ENCODE data around the gene UNC13D.

DNA sequence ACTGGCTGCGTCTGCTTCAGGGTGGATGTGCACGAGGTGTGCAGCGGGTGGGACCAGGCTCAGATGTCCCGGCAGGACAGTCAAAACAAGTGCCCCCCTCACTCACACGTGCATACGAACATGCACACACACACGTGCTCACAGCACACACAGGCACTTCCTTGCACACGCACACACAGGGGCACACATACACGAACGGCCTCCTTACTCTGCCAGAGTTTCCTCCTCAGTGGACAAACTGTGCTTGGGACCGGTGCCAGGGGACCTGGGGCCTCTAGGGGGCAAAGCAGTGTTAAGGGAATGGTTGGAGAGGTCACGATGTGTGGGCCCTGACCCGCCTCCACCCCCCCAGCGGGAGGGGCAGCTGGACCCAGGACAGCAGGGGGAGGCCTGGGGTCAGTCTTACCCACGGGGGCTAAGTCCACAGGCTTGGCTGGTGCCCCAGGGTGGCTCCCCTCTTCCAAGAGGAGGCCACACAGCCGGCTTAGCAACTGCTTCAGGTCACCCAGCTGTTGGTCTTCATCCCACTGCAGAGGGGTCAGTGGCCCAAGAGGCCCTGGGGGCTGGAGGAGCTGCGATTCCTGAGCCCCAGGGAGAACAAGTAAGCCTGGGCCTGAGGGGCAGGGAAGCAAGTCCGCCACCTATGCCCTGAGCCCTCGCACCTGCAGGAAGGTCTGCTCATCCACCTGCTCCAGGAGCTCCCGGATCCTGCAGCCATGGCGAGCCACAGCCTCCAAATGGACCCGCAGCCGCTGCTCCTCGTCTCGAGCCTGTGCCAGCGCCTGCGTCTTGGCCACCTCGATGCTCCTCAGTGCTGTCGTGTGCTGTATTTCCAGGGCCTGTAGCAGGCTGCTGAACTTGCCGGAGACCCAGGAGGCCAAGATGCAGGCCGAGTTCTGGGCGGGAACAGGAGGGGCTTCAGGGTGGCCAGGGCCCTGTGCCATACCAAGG, 47.7 kb upstream of the UNC13D start:
- TF ChIP-seq, protein P1, sequence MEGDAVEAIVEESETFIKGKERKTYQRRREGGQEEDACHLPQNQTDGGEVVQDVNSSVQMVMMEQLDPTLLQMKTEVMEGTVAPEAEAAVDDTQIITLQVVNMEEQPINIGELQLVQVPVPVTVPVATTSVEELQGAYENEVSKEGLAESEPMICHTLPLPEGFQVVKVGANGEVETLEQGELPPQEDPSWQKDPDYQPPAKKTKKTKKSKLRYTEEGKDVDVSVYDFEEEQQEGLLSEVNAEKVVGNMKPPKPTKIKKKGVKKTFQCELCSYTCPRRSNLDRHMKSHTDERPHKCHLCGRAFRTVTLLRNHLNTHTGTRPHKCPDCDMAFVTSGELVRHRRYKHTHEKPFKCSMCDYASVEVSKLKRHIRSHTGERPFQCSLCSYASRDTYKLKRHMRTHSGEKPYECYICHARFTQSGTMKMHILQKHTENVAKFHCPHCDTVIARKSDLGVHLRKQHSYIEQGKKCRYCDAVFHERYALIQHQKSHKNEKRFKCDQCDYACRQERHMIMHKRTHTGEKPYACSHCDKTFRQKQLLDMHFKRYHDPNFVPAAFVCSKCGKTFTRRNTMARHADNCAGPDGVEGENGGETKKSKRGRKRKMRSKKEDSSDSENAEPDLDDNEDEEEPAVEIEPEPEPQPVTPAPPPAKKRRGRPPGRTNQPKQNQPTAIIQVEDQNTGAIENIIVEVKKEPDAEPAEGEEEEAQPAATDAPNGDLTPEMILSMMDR (IDR thresholded peaks at IDR 0.05), result no peak
- no peak for TF ChIP-seq POLR2A (IDR thresholded peaks at IDR 0.05)

Data from transverse colon (tissue), 3 donors.